CD1c-positive myeloid dendritic cell (primary cell): ENCODE measurements around the gene DEFB129.
"Not testable (repeated sequence)": the region's sequence is repeated elsewhere in the genome, so short reads cannot be mapped to it uniquely, and the experiment has no call there.

Experiments
- DNase-seq: peaks from one replicate; pipeline ENCODE4 v3.0.0-alpha.2; 2016; ENCODE audit errors: extremely low spot score

The DEFB129 gene

DNA sequence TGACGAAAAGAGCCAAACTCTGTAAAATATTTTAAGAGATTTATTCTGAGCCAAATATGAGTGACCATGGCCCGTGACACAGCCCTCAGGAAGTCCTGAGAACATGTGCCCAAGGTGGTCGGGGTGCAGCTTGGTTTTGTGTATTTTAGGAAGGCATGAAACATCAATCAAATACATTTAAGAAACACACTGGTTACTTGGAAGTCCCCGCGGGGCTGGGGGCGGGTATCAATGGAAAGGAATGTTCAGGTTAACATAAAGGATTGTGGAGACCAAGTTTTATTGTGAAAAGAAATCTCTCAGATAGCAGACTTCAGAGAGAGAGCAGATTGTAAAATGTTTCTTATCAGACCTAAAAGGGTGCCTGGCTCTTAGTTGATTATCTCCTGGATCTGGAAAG lies 26.4 kb downstream of the DEFB129 start:
- DNase-seq = not testable (repeated sequence)

DNA sequence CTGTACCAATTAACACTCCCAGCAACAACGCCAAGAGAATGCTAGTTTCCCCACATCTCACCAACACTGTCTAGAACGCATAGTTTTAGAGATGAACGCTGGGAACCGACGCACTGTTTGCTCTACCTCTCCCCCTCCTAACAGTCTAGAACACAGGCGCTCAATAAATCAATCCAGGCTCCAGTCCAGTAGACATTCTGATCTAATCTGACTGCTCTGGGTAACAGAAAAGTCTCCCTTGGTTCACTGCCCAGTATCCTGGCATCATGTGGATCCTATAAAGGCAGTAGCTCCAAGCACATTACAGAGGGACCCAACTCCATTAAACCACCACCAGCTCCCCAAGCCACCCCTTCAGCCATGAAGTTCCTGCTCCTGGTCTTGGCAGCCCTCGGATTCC lies 30.4 kb downstream of the DEFB129 start, which contains the start of gene DEFB132:
TSS of gene DEFB132 (plus strand) at position 306 of the 400 bp plus-strand sequence. CDS start at position 361, 55 bp downstream.
- no peak for DNase-seq

DNA sequence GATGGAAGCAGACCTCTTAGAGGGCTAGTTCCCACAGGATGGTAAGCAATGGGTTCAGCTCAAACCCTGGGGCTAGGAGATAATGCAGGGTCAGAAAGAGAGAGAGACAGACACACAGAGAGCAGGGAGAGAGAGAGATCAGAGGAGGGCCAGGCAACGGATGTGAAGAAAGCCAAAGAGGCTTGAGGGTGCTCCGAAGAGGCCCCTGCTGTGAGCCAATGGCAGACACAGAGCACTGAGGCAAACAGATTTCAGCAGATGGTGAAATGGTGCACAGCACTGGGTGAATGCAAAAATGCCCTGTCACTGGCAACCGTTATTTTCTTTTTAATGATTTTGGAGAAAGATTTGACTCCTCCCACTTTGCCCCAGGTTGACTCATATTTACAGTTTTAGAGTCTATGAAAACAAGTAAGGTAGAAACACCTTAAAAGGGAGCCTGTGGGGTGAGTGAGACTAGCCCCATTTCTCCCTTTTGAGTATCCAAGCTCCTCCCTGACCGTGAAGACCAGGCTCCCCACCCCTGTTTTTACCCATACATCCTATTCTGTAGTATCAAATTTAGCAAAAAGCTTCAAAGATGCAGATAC lies 31.3 kb downstream of the DEFB129 start:
- no peak for DNase-seq

DNA sequence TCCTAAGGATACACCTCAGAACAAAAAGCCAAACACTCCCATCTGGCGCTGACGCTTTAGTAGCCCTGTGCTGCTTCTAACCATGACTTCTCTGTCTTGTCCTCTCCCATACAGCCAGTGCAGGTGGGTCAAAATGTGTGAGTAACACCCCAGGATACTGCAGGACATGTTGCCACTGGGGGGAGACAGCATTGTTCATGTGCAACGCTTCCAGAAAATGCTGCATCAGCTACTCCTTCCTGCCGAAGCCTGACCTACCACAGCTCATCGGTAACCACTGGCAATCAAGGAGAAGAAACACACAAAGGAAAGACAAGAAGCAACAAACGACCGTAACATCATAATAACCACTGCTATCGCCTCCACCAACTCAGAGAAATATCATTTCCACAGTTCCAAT lies 31.9 kb downstream of the DEFB129 start:
- no peak for DNase-seq

DNA sequence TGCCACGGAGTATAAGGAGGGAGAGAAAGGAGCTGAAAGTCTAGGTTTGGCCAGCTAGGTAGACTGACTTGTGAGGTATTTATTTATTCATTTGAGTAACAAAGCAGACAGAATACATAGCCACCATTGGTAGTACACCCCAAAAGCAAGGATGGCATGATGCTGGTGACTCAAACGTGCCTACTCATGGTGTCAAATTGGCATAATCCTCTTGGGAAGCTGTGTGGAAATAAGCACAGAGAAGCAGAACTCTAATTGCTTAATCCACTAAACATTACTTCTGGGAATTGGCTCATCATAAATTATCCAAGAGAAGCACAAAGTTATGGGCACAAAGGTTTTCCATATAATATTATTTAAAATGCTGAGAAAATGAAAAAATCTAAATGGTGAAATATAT lies 32.9 kb downstream of the DEFB129 start:
- DNase-seq = peak; percentile 10

GRCh38 chr20:263701-264100 lies 36.6 kb downstream of the DEFB129 start:
- DNase-seq = no peak

GRCh38 chr20:266596-267562 lies 39.8 kb downstream of the DEFB129 start:
- peak; percentile 90 for DNase-seq

DNA sequence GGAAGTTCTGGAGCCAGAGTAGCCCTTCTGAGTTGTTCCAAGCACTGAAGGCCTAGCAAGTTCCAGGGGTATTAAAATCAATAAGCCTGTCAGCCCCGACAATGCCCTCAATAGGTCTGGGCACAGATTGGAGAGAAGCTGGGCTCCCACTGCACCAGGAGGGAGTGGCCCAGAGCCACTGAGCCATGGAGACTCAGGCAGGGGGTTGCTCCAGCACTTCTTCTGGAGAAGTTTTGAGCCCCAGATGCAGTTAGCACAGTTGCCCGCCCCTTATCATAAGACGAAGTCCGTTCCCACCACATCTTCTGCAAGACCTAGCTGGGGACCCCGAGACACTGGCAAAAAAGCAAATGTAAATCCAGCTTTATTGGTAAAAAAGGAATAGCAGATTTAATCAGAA lies 43.5 kb downstream of the DEFB129 start:
- DNase-seq = no peak

DNA sequence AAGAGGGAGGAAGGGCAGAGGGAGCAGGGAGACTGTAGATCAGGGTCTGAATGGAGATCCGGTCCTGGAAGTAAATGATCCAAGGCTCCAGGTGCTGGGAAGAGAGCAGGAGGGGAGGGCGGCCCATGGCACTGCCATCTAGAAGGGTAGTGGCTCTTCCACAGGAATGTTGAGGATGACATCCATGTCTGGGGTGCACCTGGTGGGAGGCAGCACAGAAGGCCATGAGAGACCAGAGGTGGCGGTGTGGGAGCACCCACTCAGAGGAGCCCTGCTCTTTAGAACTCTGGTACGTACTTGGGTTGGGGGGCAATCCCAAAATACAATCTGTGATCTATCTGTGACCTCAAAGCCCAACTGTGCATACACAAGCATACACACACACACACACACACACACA lies 44.0 kb downstream of the DEFB129 start:
- DNase-seq = no peak

DNA sequence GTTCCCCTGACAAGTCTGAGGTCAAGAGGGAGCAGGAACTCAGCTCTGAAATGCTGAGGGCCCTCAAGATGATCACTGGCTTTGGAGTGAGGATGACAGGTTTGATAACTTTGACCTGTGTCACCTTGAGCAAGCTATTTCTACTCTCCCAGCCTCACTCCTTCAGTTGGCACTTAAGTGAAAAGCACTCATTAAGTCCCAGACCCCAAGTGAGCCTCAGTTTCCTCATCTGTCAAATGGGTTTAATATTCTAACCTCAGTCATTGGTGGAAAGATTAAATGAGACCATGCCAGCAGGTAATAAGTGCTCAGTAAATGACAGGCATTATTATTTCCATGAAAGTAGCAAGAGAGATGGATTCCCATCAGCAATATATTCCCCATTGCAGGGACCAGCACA lies 44.5 kb downstream of the DEFB129 start:
- DNase-seq = no peak

GRCh38 chr20:272718-273117 lies 45.7 kb downstream of the DEFB129 start:
- DNase-seq = no peak

DNA sequence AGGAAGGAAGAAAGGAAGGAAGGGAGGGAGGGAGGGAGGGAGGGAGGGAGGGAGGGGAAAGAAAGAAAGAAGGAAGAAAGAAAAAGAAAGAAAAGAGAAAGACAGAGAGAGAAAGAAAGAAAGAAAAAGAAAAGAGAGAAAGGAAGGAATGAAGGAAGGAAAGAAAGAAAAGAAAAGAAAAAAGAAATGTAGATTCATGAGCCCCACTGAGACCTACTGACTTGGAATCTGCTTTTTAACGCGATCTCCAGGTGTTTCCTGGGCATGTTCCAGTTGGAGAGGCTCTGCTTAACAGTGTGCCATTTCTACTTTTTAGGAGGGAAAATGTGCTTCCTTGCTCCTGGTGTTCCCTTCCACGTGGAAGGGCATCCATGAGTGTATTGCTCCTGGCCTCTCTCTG lies 46.8 kb downstream of the DEFB129 start:
- DNase-seq = no peak

DNA sequence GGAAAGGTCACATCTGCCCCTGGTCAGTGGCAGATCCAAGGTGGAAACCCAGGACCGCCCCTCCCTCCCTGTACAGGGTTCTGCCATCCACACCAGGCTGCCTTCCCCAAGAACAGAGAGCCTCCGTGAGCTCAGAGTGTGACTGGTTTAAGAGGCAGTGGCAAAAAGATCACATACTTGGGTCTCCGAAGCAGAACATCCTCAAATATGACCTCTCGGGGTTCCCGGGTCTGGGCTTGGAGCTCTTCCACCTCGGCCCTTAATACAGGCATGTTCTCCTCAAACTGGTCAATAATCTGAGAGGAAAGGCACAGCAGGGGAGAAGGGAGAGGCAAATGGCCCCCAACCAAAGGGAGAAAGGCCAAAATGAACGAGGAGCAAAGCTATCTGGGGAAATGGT lies 48.7 kb downstream of the DEFB129 start:
- no peak for DNase-seq

- no peak for DNase-seq
These were observed 49.8 kb downstream of the DEFB129 start for GRCh38 chr20:276620-277495.

DNA sequence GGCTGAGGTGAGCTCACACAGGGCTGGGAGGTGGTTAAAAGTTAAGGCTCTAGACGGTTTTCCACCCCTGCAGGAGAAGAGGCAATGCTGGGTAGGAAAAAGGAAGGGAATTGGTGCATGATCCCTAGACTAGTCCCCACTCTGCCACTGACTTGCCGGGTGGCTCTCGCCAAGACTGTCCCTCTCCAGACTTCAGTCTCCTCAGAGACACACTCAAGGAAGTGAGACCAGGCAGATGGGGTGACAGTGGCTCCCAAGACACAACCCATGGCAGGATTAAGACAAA lies 50.4 kb downstream of the DEFB129 start:
- DNase-seq = no peak

GRCh38 chr20:278181-278580 lies 51.1 kb downstream of the DEFB129 start:
- DNase-seq = no peak

DNA sequence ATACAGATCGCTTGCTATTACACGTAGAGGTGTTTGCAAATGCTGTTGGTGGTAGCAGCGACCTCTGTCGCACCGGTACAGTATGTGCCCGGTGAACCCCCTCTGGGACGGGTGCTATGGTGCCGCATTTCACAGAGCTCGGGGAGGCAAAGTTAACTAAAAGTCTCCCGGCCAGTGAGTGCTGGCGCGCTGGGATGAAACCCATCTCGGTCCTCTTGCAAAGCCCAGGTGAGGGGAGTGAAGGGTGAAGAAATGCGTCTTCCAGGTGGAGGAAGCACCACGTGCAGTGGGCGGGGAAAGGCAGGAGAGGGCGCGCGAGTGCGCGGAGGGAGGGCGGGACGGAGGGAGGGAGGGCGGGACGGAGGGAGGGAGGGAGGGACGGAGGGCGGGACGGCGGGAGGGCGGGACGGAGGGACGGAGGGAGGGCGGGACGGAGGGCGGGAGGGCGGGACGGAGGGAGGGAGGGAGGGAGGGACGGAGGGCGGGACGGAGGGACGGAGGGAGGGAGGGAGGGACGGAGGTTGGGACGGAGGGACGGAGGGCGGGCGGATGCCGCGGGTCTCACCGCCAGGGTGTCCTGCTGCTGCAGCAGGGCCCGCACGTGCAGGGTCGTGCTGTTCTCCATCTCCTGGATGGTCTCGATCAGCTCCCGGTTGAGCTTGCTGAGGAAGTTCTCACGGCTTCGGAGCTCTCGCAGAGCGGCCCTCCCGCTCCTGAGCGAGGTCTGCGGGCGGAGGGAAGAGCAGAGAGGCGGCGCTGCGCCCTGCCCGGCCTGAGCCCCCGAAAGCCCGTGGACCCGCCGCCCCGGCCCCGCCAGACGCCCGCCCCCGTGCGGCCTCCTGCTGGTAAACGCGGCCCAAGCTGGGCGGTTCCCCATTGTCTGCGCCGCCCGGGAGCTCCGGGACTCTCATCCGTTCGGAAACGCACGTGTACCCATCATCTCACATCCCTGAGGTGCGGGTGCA lies 51.8 kb downstream of the DEFB129 start:
- DNase-seq = no peak
